Neural cell (in vitro differentiated cells): ENCODE results near the gene GRN.

Experiments
- CTCF ChIP-seq: fragments of 450-650 bp; IDR thresholded peaks from 2 replicates; pipeline ENCODE4 v1.5.1; 2014; ENCODE audit warnings: antibody characterized with exemption, mild to moderate bottlenecking, moderate library complexity; ENCODE audit not compliant: poor library complexity, severe bottlenecking
- EP300 ChIP-seq: fragments of 450-650 bp; conservative IDR thresholded peaks from 2 replicates; pipeline ENCODE4 v1.6.1; 2014; ENCODE audit warnings: antibody characterized with exemption, mild to moderate bottlenecking, moderate library complexity; ENCODE audit not compliant: poor library complexity, severe bottlenecking
- EZH2 ChIP-seq: fragments of 200-600, 300-800 bp; shearing (Covaris generic), sonication (generic); IDR thresholded peaks from 2 replicates; pipeline ENCODE4 v1.6.1; 2014; ENCODE audit warnings: antibody characterized with exemption, low read length, borderline replicate concordance, mild to moderate bottlenecking; ENCODE audit not compliant: insufficient read depth, poor library complexity, severe bottlenecking
- MXI1 ChIP-seq: fragments of 450-650 bp; conservative IDR thresholded peaks from 2 replicates; pipeline ENCODE4 v1.6.1; 2014; ENCODE audit warnings: antibody characterized with exemption, mild to moderate bottlenecking; ENCODE audit not compliant: poor library complexity, severe bottlenecking
- POLR2AphosphoS5 ChIP-seq: IDR thresholded peaks from 2 replicates; pipeline ENCODE4 v1.6.1; 2012
- REST ChIP-seq: IDR thresholded peaks from 2 replicates; pipeline ENCODE4 v1.6.1; 2012; ENCODE audit warnings: borderline replicate concordance
- SMC3 ChIP-seq: fragments of 450-650 bp; conservative IDR thresholded peaks from 2 replicates; pipeline ENCODE4 v1.6.1; 2014; ENCODE audit warnings: antibody characterized with exemption, mild to moderate bottlenecking, moderate library complexity; ENCODE audit not compliant: poor library complexity
- TAF1 ChIP-seq: IDR thresholded peaks from 2 replicates; pipeline ENCODE4 v1.6.1; 2012; ENCODE audit warnings: low read depth

GRCh38 chr17:44314869-44315661, 30.0 kb upstream of the GRN start:
- TF ChIP-seq EZH2 (no peak), CTCF (no peak), EP300 (no peak), SMC3 (no peak), POLR2AphosphoS5 (no peak), TAF1 (no peak), REST (no peak), MXI1 (no peak)
